ENCODE data around the gene THBS2.
A peak's percentile ranks its signal among the peaks of the same experiment; 100 is the strongest.

THBS2 gene

DNA sequence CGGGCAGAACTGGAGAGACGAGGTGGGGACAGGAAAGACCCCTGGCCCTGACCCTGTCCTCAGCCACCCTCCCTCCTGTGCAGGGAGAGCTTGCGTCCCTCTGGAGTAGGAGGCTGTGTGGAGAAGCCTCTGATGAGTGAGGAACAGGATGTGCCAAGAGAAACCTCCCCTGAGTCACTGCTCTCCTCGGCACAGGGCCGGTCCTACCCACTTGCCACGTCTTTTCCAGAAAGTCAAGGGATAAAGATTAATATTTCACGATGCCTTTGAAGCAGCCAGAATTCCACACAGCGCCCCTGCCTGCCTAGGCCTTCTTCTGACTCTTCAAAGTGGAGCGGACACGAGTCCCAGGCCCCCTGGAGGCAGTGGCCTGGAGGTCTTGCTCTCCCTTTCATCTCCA lies 34.9 kb upstream of the THBS2 start:
- no peak for DNase-seq (ENCODE audit: low spot score)
- Histone ChIP-seq H3K27ac (peak overlapping the region in 1 of 2 donors; percentile 71), H3K4me3 (no peak overlapping the region)
- TF ChIP-seq, protein P1, sequence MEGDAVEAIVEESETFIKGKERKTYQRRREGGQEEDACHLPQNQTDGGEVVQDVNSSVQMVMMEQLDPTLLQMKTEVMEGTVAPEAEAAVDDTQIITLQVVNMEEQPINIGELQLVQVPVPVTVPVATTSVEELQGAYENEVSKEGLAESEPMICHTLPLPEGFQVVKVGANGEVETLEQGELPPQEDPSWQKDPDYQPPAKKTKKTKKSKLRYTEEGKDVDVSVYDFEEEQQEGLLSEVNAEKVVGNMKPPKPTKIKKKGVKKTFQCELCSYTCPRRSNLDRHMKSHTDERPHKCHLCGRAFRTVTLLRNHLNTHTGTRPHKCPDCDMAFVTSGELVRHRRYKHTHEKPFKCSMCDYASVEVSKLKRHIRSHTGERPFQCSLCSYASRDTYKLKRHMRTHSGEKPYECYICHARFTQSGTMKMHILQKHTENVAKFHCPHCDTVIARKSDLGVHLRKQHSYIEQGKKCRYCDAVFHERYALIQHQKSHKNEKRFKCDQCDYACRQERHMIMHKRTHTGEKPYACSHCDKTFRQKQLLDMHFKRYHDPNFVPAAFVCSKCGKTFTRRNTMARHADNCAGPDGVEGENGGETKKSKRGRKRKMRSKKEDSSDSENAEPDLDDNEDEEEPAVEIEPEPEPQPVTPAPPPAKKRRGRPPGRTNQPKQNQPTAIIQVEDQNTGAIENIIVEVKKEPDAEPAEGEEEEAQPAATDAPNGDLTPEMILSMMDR (IDR thresholded peaks at IDR 0.05), result no peak

GRCh38 chr6:169287675-169288074 lies 34.0 kb upstream of the THBS2 start:
- Histone ChIP-seq H3K4me3 (no peak overlapping the region), H3K27ac (peak overlapping the region in 1 of 2 donors; percentile 2)
- DNase-seq (ENCODE audit: low spot score), result no peak
- TF ChIP-seq, protein P1 (IDR thresholded peaks at IDR 0.05), result no peak

DNA sequence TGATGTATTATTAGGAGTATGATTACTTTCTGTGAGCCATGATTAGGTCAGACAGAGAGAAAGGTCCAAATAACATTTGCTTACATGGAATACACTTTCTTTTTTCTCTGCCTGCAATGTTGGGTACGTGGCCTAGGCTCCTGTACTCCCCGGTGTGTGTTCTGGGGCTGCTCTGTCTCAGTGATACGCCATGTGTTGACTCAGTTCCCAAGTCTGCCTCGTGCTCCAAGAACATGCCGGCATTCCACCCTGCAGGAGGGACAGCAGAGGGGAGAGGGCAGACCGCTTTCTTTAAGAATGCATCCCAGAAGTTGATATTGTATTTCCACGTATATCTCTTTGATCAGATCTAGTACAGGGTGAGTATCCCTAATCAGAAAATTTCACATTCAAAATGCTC lies 33.3 kb upstream of the THBS2 start:
- Histone ChIP-seq H3K4me3 (no peak overlapping the region), H3K27ac (no peak overlapping the region)
- no peak for DNase-seq (ENCODE audit: low spot score)
- TF ChIP-seq, protein P1 (IDR thresholded peaks at IDR 0.05), result no peak

DNA sequence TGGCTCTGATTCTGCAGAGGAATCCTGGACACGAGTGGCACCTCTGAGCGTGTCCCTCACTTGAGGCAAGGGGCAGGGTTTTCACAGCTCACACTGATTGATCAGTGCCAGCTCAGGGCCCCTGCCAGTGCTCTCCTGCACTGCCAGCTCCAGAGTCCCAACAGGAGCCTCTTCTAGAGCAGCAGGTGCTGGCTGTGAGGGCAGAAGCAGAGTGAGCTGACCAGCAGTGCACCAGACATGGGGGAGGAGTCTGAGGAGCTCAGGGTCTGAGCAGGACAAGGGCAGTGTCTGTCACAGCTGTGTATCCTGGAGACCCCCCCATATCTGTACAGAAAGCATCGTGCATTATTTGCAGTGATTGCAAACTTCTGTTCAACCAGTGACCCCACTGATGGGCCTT lies 31.5 kb upstream of the THBS2 start:
- Histone ChIP-seq H3K27ac (no peak overlapping the region), H3K4me3 (no peak overlapping the region)
- no peak for DNase-seq (ENCODE audit: low spot score)
- TF ChIP-seq, protein P1 (IDR thresholded peaks at IDR 0.05), result no peak

GRCh38 chr6:169283924-169284323 lies 30.3 kb upstream of the THBS2 start:
- no peak overlapping the region for H3K27ac ChIP-seq
- TF ChIP-seq, protein P1 (IDR thresholded peaks at IDR 0.05), result no peak
- DNase-seq (ENCODE audit: low spot score), result no peak

DNA sequence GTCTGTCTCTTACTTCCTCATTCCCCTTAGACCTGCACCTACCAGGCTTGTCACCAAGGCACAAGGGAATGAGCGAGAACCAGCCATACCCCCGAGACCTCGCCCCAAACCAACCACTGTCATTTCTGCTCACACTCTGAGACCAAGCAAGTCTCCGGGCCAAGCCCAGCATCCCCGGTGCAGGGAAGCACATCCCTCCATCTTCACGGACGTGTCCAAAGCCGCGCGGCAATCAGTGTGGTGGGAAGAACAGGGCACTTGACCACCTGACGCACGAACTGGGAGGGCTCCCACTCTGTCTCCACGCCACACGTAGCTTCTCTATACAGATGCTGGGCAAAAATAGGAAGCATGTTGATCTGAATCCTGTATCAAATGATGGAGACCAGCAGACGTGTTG lies 28.4 kb upstream of the THBS2 start:
- TF ChIP-seq, protein P1 (IDR thresholded peaks at IDR 0.05), result no peak
- no peak overlapping the region for H3K4me3 ChIP-seq
- no peak for DNase-seq (ENCODE audit: low spot score)
- H3K27ac ChIP-seq, result no peak overlapping the region

More at GRCh38 chr6:169283924-169284323, 30.3 kb upstream of the THBS2 start:
- H3K4me3 ChIP-seq, result no peak overlapping the region

DNA sequence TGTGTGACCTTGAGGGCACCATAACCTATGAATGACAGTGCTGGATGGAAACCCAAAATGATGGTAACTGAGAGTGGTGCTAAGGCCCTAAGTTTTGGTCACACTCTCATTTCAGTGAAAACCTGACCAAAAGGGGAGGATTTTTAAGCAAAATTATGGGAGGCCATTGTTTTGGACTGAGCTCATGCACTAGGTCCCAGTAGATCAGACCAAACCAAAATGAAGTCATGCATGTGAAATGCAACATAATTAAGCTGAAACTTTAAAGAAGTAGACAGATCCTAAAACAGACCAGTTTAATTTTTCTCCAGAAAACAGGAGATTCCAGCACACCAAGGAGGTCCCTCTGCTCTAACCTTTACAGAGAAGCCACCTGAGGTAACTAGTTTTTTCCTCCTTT lies 24.0 kb upstream of the THBS2 start:
- Histone ChIP-seq H3K27ac (no peak overlapping the region), H3K4me3 (no peak overlapping the region)
- TF ChIP-seq, protein P1 (IDR thresholded peaks at IDR 0.05), result no peak
- DNase-seq (ENCODE audit: low spot score), result no peak

Measured in coronary artery (tissue), 2 donors.